ENCODE results near the gene RNASEH2C.

The RNASEH2C gene

GRCh38 chr11:65680192-65680743 lies 40.3 kb downstream of the RNASEH2C start:
- DNase-seq, result no peak

- DNase-seq, result no peak
Observed at GRCh38 chr11:65672982-65673381, 47.6 kb downstream of the RNASEH2C start.

GRCh38 chr11:65672180-65672860 lies 48.3 kb downstream of the RNASEH2C start:
- no peak for DNase-seq

All from NCI-H2107 (cell line).